Neural cell (in vitro differentiated cells): ENCODE results near the gene SEC23A.

Experiments
- CTCF ChIP-seq: fragments of 450-650 bp; IDR thresholded peaks from 2 replicates; pipeline ENCODE4 v1.5.1; 2014; ENCODE audit warnings: antibody characterized with exemption, mild to moderate bottlenecking, moderate library complexity; ENCODE audit not compliant: poor library complexity, severe bottlenecking
- POLR2AphosphoS5 ChIP-seq: IDR thresholded peaks from 2 replicates; pipeline ENCODE4 v1.6.1; 2012
- RAD21 ChIP-seq: fragments of 450-650 bp; conservative IDR thresholded peaks from 2 replicates; pipeline ENCODE4 v1.6.1; 2014; ENCODE audit warnings: antibody characterized with exemption, mild to moderate bottlenecking, moderate library complexity

GRCh38 chr14:39034481-39035296 lies 68.3 kb downstream of the SEC23A start:
- no peak for TF ChIP-seq POLR2AphosphoS5
- peak; percentile 64 for TF ChIP-seq CTCF
- TF ChIP-seq RAD21, result peak; percentile 66
